ENCODE results near the gene CCDC122. TPM values are rescaled to one million over a fixed set of nuclear protein-coding genes. Genes with fewer than 3 reads are reported as not detected.

CCDC122 gene
- 7.2 TPM for polyA plus RNA-seq (2013, experiment 1 of 2)
- 6.6 TPM for polyA plus RNA-seq (2013, experiment 2 of 2)

DNA sequence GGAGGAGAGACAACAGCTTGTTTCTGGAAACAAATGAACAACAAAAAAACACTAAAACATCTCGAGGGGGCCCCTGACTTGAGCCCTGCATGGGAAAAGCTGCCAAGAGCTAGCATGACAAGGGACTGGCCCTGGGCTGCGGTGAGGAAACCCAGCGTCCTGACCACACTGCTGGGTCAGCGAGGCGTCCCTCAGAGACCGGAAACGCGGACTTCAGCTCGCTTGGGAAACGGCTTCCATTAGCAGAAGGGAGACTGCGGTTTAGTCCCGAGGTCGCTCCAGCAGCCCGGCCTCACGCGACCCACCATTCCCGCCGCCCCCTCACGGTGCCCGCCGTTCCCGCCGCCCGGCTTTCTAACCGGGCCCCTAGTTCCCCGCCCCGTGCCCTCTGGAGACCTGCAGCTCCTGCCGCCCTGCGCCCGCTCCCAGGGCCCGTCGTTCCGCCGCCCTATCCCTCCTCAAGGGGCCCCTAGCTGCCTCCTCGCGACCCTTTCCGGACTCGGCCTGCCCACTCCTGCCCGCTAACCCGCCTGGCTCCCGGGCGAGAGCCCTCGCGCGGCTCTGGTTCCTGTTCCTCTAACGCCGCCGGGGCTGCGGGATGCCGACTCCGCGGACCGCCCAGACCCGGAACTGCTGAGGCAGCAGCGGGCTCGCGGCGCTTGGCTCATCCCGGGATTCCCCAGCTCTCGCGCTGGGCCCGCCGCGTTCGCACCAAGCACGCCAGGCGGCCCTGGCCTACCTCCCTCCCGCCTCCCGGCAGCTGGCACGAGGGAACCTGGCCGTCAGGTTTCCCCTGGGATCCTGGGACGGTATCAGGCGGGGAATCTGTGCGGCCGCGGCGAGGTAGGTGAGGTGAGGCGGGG is at the start of gene CCDC122:
Gene CCDC122 (minus strand): TSS at position 849 of the 863 bp plus-strand sequence. CDS start 10,364 bp downstream, outside the sequence.
- Histone ChIP-seq H3K4me2 (ENCODE audit: low read length) (peak within 1 kb of the TSS; percentile 92), H3K4ac (ENCODE audit: low read depth, low read length) (peak within 1 kb of the TSS; percentile 64), H2BK120ac (ENCODE audit: low read depth, low read length) (no peak within 1 kb of the TSS), H3K56ac (ENCODE audit: low read length) (peak within 1 kb of the TSS; percentile 96), H2BK15ac (replicated peaks; ENCODE audit: low read depth) (no peak within 1 kb of the TSS), H3K4me1 (ENCODE audit: control insufficient read depth, low read depth, low read length) (peaks cover 7% of the 10 kb centered on the region), H3K23ac (ENCODE audit: low read length) (peak within 1 kb of the TSS; percentile 37), H3K9ac (ENCODE audit: low read length) (peak within 1 kb of the TSS; percentile 91), H3K27ac (ENCODE audit: low read depth, low read length) (peak within 1 kb of the TSS; percentile 75), H3K79me2 (ENCODE audit: control insufficient read depth, insufficient read depth, low read length) (no peaks in the 10 kb centered on the region), H4K8ac (ENCODE audit: low read depth, low read length) (peak within 1 kb of the TSS; percentile 40), H3K36me3 (ENCODE audit: control insufficient read depth, insufficient read depth, low read length) (no peaks in the 10 kb centered on the region), H3K4me3 (ENCODE audit: low read length) (peak within 1 kb of the TSS; percentile 72), H4K5ac (ENCODE audit: low read length) (no peak within 1 kb of the TSS), H3K27me3 (ENCODE audit: insufficient read depth, low read length, poor library complexity) (peaks cover 2% of the 10 kb centered on the region), H2AK5ac (ENCODE audit: low read length) (no peak within 1 kb of the TSS), H3K79me1 (ENCODE audit: low read length) (no peaks in the 10 kb centered on the region), H3K18ac (ENCODE audit: low read length) (peak within 1 kb of the TSS; percentile 62), H2BK5ac (ENCODE audit: low read length) (no peak within 1 kb of the TSS)
- peak; percentile 89 for DNase-seq
- WGBS (ENCODE audit: extremely low coverage, insufficient coverage, low lambda C conversion rate): no CpG with 5 or more reads among the region's 78 CpGs

DNA sequence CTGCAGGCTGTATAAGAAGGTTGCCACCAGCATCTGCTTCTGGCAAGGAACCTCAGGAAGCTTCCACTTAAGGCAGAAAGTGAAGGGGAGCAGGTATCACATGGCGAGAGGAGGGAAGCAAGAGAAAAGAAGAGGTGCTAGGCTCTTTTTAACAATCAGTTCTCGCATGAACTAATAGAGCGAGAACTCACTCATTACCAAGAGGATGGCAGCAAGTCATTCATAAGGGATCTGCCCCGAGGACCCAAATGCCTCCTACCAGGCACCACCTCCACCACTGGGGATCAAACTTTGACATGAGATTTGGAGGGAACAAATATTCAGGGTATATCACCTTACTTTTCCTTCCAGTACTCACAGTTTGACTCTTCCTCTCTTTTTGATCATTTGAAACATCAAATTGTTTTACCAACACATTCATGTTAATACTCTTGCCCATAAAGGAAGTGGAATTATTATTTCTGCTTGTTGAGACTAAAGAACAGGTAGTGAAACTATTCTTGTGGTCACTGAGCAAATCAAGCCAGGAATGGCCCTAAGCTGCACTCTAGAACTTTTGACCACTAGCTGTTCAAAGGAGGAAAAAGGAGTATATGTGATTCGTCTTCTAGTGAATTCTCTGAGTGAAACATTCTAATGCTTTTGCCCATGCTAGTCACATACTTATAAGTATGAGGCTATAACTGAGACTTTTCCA is 45.2 kb upstream of the CCDC122 start:
- no peak overlapping the region for H4K5ac ChIP-seq (ENCODE audit: low read length)
- no peak for DNase-seq
- no peak overlapping the region for H3K56ac ChIP-seq (ENCODE audit: low read length)
- no peak overlapping the region for H2BK15ac ChIP-seq (replicated peaks; ENCODE audit: low read depth)
- no peak overlapping the region for H3K4me3 ChIP-seq (ENCODE audit: low read length)
- H4K8ac ChIP-seq (ENCODE audit: low read depth, low read length): no peak overlapping the region
- no peaks in the 10 kb centered on the region for H3K79me1 ChIP-seq (ENCODE audit: low read length)
- H3K4me2 ChIP-seq (ENCODE audit: low read length): no peak overlapping the region
- H2AK5ac ChIP-seq (ENCODE audit: low read length): no peak overlapping the region
- no peak overlapping the region for H2BK120ac ChIP-seq (ENCODE audit: low read depth, low read length)
- H3K27ac ChIP-seq (ENCODE audit: low read depth, low read length): no peak overlapping the region
- no peaks in the 10 kb centered on the region for H3K79me2 ChIP-seq (ENCODE audit: control insufficient read depth, insufficient read depth, low read length)
- no peak overlapping the region for H3K23ac ChIP-seq (ENCODE audit: low read length)
- WGBS (ENCODE audit: extremely low coverage, insufficient coverage, low lambda C conversion rate): no CpG with 5 or more reads among the region's 5 CpGs
- no peaks in the 10 kb centered on the region for H3K4me1 ChIP-seq (ENCODE audit: control insufficient read depth, low read depth, low read length)
- no peak overlapping the region for H2BK5ac ChIP-seq (ENCODE audit: low read length)
- no peak overlapping the region for H3K9ac ChIP-seq (ENCODE audit: low read length)
- no peaks in the 10 kb centered on the region for H3K27me3 ChIP-seq (ENCODE audit: insufficient read depth, low read length, poor library complexity)
- no peak overlapping the region for H3K4ac ChIP-seq (ENCODE audit: low read depth, low read length)
- no peaks in the 10 kb centered on the region for H3K36me3 ChIP-seq (ENCODE audit: control insufficient read depth, insufficient read depth, low read length)
- no peak overlapping the region for H3K18ac ChIP-seq (ENCODE audit: low read length)

DNA sequence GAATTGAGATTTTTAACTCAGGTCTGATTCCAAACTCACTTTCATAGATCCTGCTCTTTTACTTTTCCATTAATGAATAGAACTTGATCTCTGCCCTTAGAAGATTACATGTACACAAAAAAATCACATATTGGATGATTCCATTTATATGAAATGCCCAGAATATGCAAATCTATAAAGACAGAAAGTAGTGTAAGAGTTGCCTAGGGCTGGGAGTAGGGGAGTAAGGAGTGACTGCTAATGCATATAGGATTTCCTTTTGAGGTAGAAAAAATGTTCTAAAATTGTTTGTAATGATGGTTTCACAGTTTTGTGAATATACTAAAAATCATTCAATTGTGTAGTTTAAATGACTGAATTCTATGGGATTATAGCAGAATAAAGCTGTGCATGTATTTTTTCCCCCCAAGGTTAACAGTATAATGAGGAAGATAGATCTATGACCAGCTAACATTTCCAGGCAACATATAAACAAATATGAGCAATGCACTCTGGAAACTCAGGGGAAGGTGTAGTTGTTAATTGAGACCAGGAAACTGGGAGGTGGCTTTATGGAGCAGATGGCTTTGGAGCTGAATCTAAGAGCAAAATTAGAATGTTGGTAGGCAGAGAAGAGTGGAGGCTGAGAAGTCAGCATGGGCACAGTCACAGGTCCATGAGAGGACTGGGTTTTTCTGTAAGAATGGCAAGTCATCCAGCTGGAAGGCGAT is 41.6 kb upstream of the CCDC122 start:
- Histone ChIP-seq H3K9ac (ENCODE audit: low read length) (no peak overlapping the region), H3K4ac (ENCODE audit: low read depth, low read length) (no peak overlapping the region), H2BK15ac (replicated peaks; ENCODE audit: low read depth) (no peak overlapping the region), H2BK5ac (ENCODE audit: low read length) (no peak overlapping the region), H3K18ac (ENCODE audit: low read length) (no peak overlapping the region), H3K23ac (ENCODE audit: low read length) (no peak overlapping the region), H3K79me2 (ENCODE audit: control insufficient read depth, insufficient read depth, low read length) (no peaks in the 10 kb centered on the region), H3K4me3 (ENCODE audit: low read length) (no peak overlapping the region), H2AK5ac (ENCODE audit: low read length) (no peak overlapping the region), H3K4me2 (ENCODE audit: low read length) (no peak overlapping the region), H2BK120ac (ENCODE audit: low read depth, low read length) (no peak overlapping the region), H3K27ac (ENCODE audit: low read depth, low read length) (no peak overlapping the region), H3K79me1 (ENCODE audit: low read length) (no peaks in the 10 kb centered on the region), H4K5ac (ENCODE audit: low read length) (no peak overlapping the region), H3K4me1 (ENCODE audit: control insufficient read depth, low read depth, low read length) (no peaks in the 10 kb centered on the region), H3K27me3 (ENCODE audit: insufficient read depth, low read length, poor library complexity) (no peaks in the 10 kb centered on the region), H4K8ac (ENCODE audit: low read depth, low read length) (no peak overlapping the region), H3K56ac (ENCODE audit: low read length) (no peak overlapping the region), H3K36me3 (ENCODE audit: control insufficient read depth, insufficient read depth, low read length) (no peaks in the 10 kb centered on the region)
- DNase-seq: no peak
- no CpG with 5 or more reads among the region's 1 CpG for WGBS (ENCODE audit: extremely low coverage, insufficient coverage, low lambda C conversion rate)

DNA sequence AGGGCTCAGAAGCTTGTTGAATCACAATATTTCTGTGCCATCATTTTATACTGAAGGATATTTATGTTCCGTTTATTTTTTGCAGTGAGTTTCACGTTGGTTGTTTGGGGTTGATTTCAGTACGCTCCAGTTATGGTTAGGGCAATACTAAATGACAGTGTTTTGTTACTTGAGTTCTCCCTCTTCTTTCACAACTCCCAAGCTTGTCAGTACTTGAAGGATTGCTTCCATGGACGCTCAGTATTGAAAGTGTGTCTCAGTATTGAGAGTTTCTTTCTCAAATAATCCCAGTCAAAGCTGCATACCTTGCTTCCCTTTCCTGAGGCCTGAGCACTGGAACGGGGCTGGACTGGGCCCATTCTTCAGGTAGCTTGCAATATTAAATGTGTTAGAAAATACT is 39.1 kb upstream of the CCDC122 start:
- no CpG with 5 or more reads among the region's 5 CpGs for WGBS (ENCODE audit: extremely low coverage, insufficient coverage, low lambda C conversion rate)
- Histone ChIP-seq H2BK120ac (ENCODE audit: low read depth, low read length) (no peak overlapping the region), H4K5ac (ENCODE audit: low read length) (no peak overlapping the region), H2BK5ac (ENCODE audit: low read length) (no peak overlapping the region), H3K9ac (ENCODE audit: low read length) (no peak overlapping the region), H3K4ac (ENCODE audit: low read depth, low read length) (no peak overlapping the region), H2BK15ac (replicated peaks; ENCODE audit: low read depth) (no peak overlapping the region), H3K56ac (ENCODE audit: low read length) (no peak overlapping the region), H3K27me3 (ENCODE audit: insufficient read depth, low read length, poor library complexity) (no peaks in the 10 kb centered on the region), H3K27ac (ENCODE audit: low read depth, low read length) (no peak overlapping the region), H3K79me2 (ENCODE audit: control insufficient read depth, insufficient read depth, low read length) (no peaks in the 10 kb centered on the region), H3K4me1 (ENCODE audit: control insufficient read depth, low read depth, low read length) (no peaks in the 10 kb centered on the region), H3K4me2 (ENCODE audit: low read length) (no peak overlapping the region), H3K36me3 (ENCODE audit: control insufficient read depth, insufficient read depth, low read length) (no peaks in the 10 kb centered on the region), H3K23ac (ENCODE audit: low read length) (no peak overlapping the region), H4K8ac (ENCODE audit: low read depth, low read length) (no peak overlapping the region), H3K18ac (ENCODE audit: low read length) (no peak overlapping the region), H3K4me3 (ENCODE audit: low read length) (no peak overlapping the region), H2AK5ac (ENCODE audit: low read length) (no peak overlapping the region), H3K79me1 (ENCODE audit: low read length) (no peaks in the 10 kb centered on the region)
- DNase-seq: no peak

DNA sequence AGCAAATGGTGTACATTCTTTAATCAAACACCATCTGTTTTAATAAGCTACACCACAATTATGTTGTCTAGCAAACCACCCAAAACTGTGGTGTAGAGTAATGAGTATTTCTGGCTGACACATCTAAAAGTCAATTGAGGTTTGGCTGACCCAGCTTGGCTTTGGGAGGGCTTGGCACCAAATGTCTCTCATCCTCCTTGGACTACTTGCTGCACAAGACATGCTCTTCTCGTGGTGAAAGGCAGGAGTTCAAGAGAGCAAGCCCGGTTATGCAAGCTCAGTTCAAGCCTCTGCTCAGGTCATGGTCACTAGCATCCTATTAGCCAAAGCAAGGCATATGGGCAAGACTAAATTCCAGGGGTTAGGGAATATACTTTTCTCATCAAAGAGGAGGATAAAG is 37.3 kb upstream of the CCDC122 start:
- Histone ChIP-seq H3K56ac (ENCODE audit: low read length) (no peak overlapping the region), H3K4ac (ENCODE audit: low read depth, low read length) (no peak overlapping the region), H3K9ac (ENCODE audit: low read length) (no peak overlapping the region), H3K18ac (ENCODE audit: low read length) (no peak overlapping the region), H3K4me2 (ENCODE audit: low read length) (no peak overlapping the region), H2BK15ac (replicated peaks; ENCODE audit: low read depth) (no peak overlapping the region), H3K27me3 (ENCODE audit: insufficient read depth, low read length, poor library complexity) (no peaks in the 10 kb centered on the region), H3K4me1 (ENCODE audit: control insufficient read depth, low read depth, low read length) (no peaks in the 10 kb centered on the region), H3K79me2 (ENCODE audit: control insufficient read depth, insufficient read depth, low read length) (no peaks in the 10 kb centered on the region), H3K27ac (ENCODE audit: low read depth, low read length) (no peak overlapping the region), H3K23ac (ENCODE audit: low read length) (no peak overlapping the region), H4K8ac (ENCODE audit: low read depth, low read length) (no peak overlapping the region), H3K36me3 (ENCODE audit: control insufficient read depth, insufficient read depth, low read length) (no peaks in the 10 kb centered on the region), H2BK5ac (ENCODE audit: low read length) (no peak overlapping the region), H2BK120ac (ENCODE audit: low read depth, low read length) (no peak overlapping the region), H2AK5ac (ENCODE audit: low read length) (no peak overlapping the region), H3K4me3 (ENCODE audit: low read length) (no peak overlapping the region), H3K79me1 (ENCODE audit: low read length) (no peaks in the 10 kb centered on the region), H4K5ac (ENCODE audit: low read length) (no peak overlapping the region)
- DNase-seq: no peak
- WGBS (ENCODE audit: extremely low coverage, insufficient coverage, low lambda C conversion rate): no CpG with 5 or more reads among the region's 2 CpGs
